SK-N-SH (cell line): ENCODE data around the gene MANF. TPM values are rescaled to one million over a fixed set of nuclear protein-coding genes. Genes with fewer than 3 reads are reported as not detected.

Experiments
- CTCF ChIA-PET: fragments of 300-600, 350-600 bp; formaldehyde crosslinking; extraction: SDS; loops from one replicate; lab custom pipeline; 2021; lab: Yijun Ruan, JAX
- POLR2A ChIA-PET: fragments of 350-600 bp; sonication (Branson Sonifier 250); formaldehyde crosslinking; extraction: SDS; loops from one replicate; lab custom pipeline; 2020; ENCODE audit warnings: antibody characterized with exemption, inconsistent platforms; lab: Yijun Ruan, JAX
- DNase-seq: peaks from one replicate; pipeline ENCODE4 v3.0.0; 2012
- H2AFZ ChIP-seq: fragments of 200-600 bp; sonication (generic); 2 replicates; pipeline ENCODE4 v1.8.1; 2016; ENCODE audit warnings: antibody characterized with exemption, mild to moderate bottlenecking, low read depth
- H3F3A ChIP-seq: fragments of 200-600 bp; sonication (generic); replicated peaks from 2 replicates; pipeline ENCODE3; 2016; ENCODE audit warnings: antibody characterized with exemption, mild to moderate bottlenecking; ENCODE audit not compliant: insufficient read depth
- H3K27ac ChIP-seq, 2 experiments: fragments of 200-500 bp in 1 of 2; fragments of 200-600 bp in 1 of 2; sonication (Bioruptor generic) in 1 of 2; sonication (generic), shearing (Covaris generic) in 1 of 2; 2 replicates each; pipeline versions ENCODE4 v1.5.1 to v1.6.1; 2014 to 2016; ENCODE audit warnings: low read depth in 2 of 2, inconsistent platforms in 1 of 2, low read length in 1 of 2, mild to moderate bottlenecking in 1 of 2, mixed read lengths in 1 of 2
- H3K27me3 ChIP-seq: fragments of 200-600 bp; sonication (generic), shearing (Covaris generic); 2 replicates; pipeline ENCODE4 v1.6.1; 2016; ENCODE audit warnings: mixed run types; ENCODE audit not compliant: insufficient read depth
- H3K36me3 ChIP-seq, 2 experiments: fragments of 200-500 bp in 1 of 2; fragments of 200-600 bp in 1 of 2; sonication (Bioruptor generic) in 1 of 2; sonication (generic) in 1 of 2; replicated peaks in 1 of 2; 2 replicates each; pipeline versions ENCODE3 to v1.5.1; 2014 to 2016; ENCODE audit warnings: low read length in 1 of 2, mild to moderate bottlenecking in 1 of 2; ENCODE audit not compliant: insufficient read depth in 2 of 2, control insufficient read depth in 1 of 2
- H3K4me1 ChIP-seq, 2 experiments: fragments of 200-500 bp in 1 of 2; fragments of 200-600 bp in 1 of 2; sonication (Bioruptor generic) in 1 of 2; sonication (generic), shearing (Covaris generic) in 1 of 2; 2 replicates each; pipeline versions ENCODE4 v1.5.1 to v1.6.1; 2014 to 2016; ENCODE audit warnings: low read depth in 1 of 2, low read length in 1 of 2, mixed run types in 1 of 2; ENCODE audit not compliant: insufficient read depth in 2 of 2, control insufficient read depth in 1 of 2
- H3K4me2 ChIP-seq: fragments of 200-600 bp; sonication (generic), shearing (Covaris generic); 2 replicates; pipeline ENCODE4 v1.6.1; 2017; ENCODE audit warnings: mixed run types
- H3K4me3 ChIP-seq, 2 experiments: fragments of 200-500 bp in 1 of 2; fragments of 200-600 bp in 1 of 2; sonication (Bioruptor generic) in 1 of 2; sonication (generic), shearing (Covaris generic) in 1 of 2; 2 replicates each; pipeline versions ENCODE4 v1.5.1 to v1.8.1; 2014 to 2016; ENCODE audit warnings: low read depth in 2 of 2, inconsistent platforms in 1 of 2, low read length in 1 of 2, mild to moderate bottlenecking in 1 of 2, mixed read lengths in 1 of 2, moderate library complexity in 1 of 2
- H3K79me2 ChIP-seq: fragments of 200-600 bp; sonication (generic); 2 replicates; pipeline ENCODE4 v1.8.1; 2017; ENCODE audit warnings: mild to moderate bottlenecking; ENCODE audit not compliant: insufficient read depth
- H3K9ac ChIP-seq: fragments of 200-600 bp; sonication (generic); 2 replicates; pipeline ENCODE4 v1.6.1; 2017; ENCODE audit warnings: mixed run types
- H3K9me2 ChIP-seq: fragments of 200-600 bp; sonication (generic); 2 replicates; pipeline ENCODE4 v1.6.1; 2017; ENCODE audit warnings: mixed run types
- H3K9me3 ChIP-seq: fragments of 200-600 bp; sonication (generic); 2 replicates; pipeline ENCODE4 v1.6.1; 2017; ENCODE audit warnings: mixed run types, mild to moderate bottlenecking, moderate library complexity
- H4K20me1 ChIP-seq: fragments of 200-600 bp; sonication (generic); 2 replicates; pipeline ENCODE4 v1.6.1; 2017; ENCODE audit warnings: mild to moderate bottlenecking, mixed run types; ENCODE audit not compliant: insufficient read depth
- CHD2 ChIP-seq: fragments of 150-350 bp; IDR thresholded peaks from 2 replicates; pipeline ENCODE4 v1.6.1; 2018; ENCODE audit warnings: low read length; ENCODE audit not compliant: partially characterized antibody
- CTCF ChIP-seq: fragments of 200-600 bp; sonication (generic); IDR thresholded peaks from 2 replicates; pipeline ENCODE4 v1.6.1; 2017; ENCODE audit warnings: antibody characterized with exemption, mild to moderate bottlenecking, moderate library complexity
- ELF1 ChIP-seq: IDR thresholded peaks from 2 replicates; pipeline ENCODE4 v1.4.0; 2012
- EZH2phosphoT487 ChIP-seq: fragments of 200-600 bp; sonication (generic); IDR thresholded peaks from 2 replicates; pipeline ENCODE4 v1.6.1; 2017; ENCODE audit warnings: low read depth, mixed run types, mild to moderate bottlenecking, antibody characterized with exemption, moderate library complexity, borderline replicate concordance
- FOSL2 ChIP-seq: IDR thresholded peaks from 2 replicates; pipeline ENCODE4 v1.4.0; 2012; ENCODE audit warnings: low read depth, mild to moderate bottlenecking, moderate library complexity, borderline replicate concordance
- FOXJ3 ChIP-seq: sonication (generic); formaldehyde crosslinking; IDR thresholded peaks from 2 replicates; pipeline ENCODE4 v1.5.1; 2020; ENCODE audit warnings: mild to moderate bottlenecking, missing genetic modification reagents
- GABPA ChIP-seq: IDR thresholded peaks from 2 replicates; pipeline ENCODE4 v1.4.0; 2012; ENCODE audit warnings: low read depth, mild to moderate bottlenecking
- IRF3 ChIP-seq: fragments of 150-350 bp; IDR thresholded peaks from 2 replicates; pipeline ENCODE4 v1.6.1; 2016; ENCODE audit warnings: mild to moderate bottlenecking, low read depth, low read length
- JUND ChIP-seq: IDR thresholded peaks from 2 replicates; pipeline ENCODE4 v1.4.0; 2012
- MEF2A ChIP-seq: IDR thresholded peaks from 2 replicates; pipeline ENCODE4 v1.4.0; 2012; ENCODE audit warnings: low read depth, borderline replicate concordance
- NRF1 ChIP-seq: IDR thresholded peaks from 2 replicates; pipeline ENCODE4 v1.6.1; 2012; ENCODE audit warnings: low read depth, mild to moderate bottlenecking, low read length
- POLR2AphosphoS5 ChIP-seq: IDR thresholded peaks from 2 replicates; pipeline ENCODE4 v1.6.1; 2012; ENCODE audit warnings: low read depth, low read length
- RFX5 ChIP-seq: IDR thresholded peaks from 2 replicates; pipeline ENCODE4 v1.6.1; 2012; ENCODE audit warnings: mild to moderate bottlenecking, improper control_type of control experiment, low read length
- SMC3 ChIP-seq: IDR thresholded peaks from 2 replicates; pipeline ENCODE4 v1.6.1; 2012; ENCODE audit warnings: low read depth, low read length, improper control_type of control experiment
- TAF1 ChIP-seq: IDR thresholded peaks from 2 replicates; pipeline ENCODE4 v1.6.1; 2012; ENCODE audit warnings: low read depth, mild to moderate bottlenecking, low read length, moderate library complexity, borderline replicate concordance
- TEAD4 ChIP-seq: IDR thresholded peaks from 2 replicates; pipeline ENCODE4 v1.4.0; 2012; ENCODE audit warnings: mild to moderate bottlenecking, borderline replicate concordance; ENCODE audit not compliant: insufficient read depth
- USF1 ChIP-seq: IDR thresholded peaks from 2 replicates; pipeline ENCODE4 v1.4.0; 2012; ENCODE audit warnings: low read depth, borderline replicate concordance
- YY1 ChIP-seq: IDR thresholded peaks from 2 replicates; pipeline ENCODE4 v1.4.0; 2012; ENCODE audit warnings: low read depth, mild to moderate bottlenecking
- ZBTB33 ChIP-seq: IDR thresholded peaks from 2 replicates; pipeline ENCODE4 v1.4.0; 2012; ENCODE audit warnings: low read depth, borderline replicate concordance
- WGBS: methylation state at CpG from one replicate; pipeline ENCODE4 v1.1.6; 2017; ENCODE audit warnings: low lambda C conversion rate; 5-methylcytosine and 5-hydroxymethylcytosine counted together
- polyA plus RNA-seq, 3 experiments: library from polyadenylated mRNA; depleted of rRNA; stranded (reverse); fragments of >200 nt; gene quantifications; 2 replicates each; pipeline ENCODE4 v1.2.3, GENCODE V29; 2012

MANF gene
- polyA plus RNA-seq, 1 of the 3 experiments (the other 2 are of a cell fraction), result 121 TPM

GRCh38 chr3:51336261-51336660 is 48.8 kb upstream of the MANF start:
- Histone ChIP-seq H3K79me2 (no peaks in the 10 kb centered on the region), H2AFZ (no peak overlapping the region), H3K4me2 (no peak overlapping the region), H3K9me3 (no peaks in the 10 kb centered on the region), H3K9ac (no peak overlapping the region), H3F3A (peaks cover 9% of the 10 kb centered on the region), H3K4me3 (no peak overlapping the region), H3K4me1 (peaks cover 0 to 15% of the 10 kb centered on the region in 2 experiments; a peak in 2 of 4 replicates), H3K27ac (no peak overlapping the region), H3K9me2 (no peaks in the 10 kb centered on the region), H3K36me3 (no peaks in the 10 kb centered on the region), H3K27me3 (no peaks in the 10 kb centered on the region; the same call in 1 of the 2 replicates), H4K20me1 (no peaks in the 10 kb centered on the region)
- ChIA-PET CTCF (interaction anchor here (1.1 kb wide), 1 partner anchor 20 kb away, joined by 3 read pairs; no protein-coding TSS in a partner anchor), POLR2A (no interaction called here)
- WGBS, result 60% methylated on average over 1 of the region's 1 CpG
- TF ChIP-seq NRF1 (no peak), CTCF (no peak), ELF1 (no peak), USF1 (no peak), TAF1 (no peak), EZH2phosphoT487 (no peak), SMC3 (no peak), CHD2 (no peak), YY1 (no peak), MEF2A (no peak), ZBTB33 (no peak)
- DNase-seq, result no peak

- H3K4me2 ChIP-seq, result no peak overlapping the region
- DNase-seq, result no peak
- no peaks in the 10 kb centered on the region for H4K20me1 ChIP-seq
- H3K9me3 ChIP-seq, result no peaks in the 10 kb centered on the region
- no peak overlapping the region for H3K9ac ChIP-seq
- H3K27me3 ChIP-seq, result no peaks in the 10 kb centered on the region; the same call in 1 of the 2 replicates
- no peaks in the 10 kb centered on the region for H3K36me3 ChIP-seq
- H2AFZ ChIP-seq, result no peak overlapping the region
- ChIA-PET CTCF (interaction anchor here (1.1 to 1.2 kb wide), 2 partner anchors 19 to 24 kb away, joined by 3 read pairs; no protein-coding TSS in a partner anchor), POLR2A (no interaction called here)
- WGBS, result 30% methylated on average over 1 of the region's 1 CpG
- H3K9me2 ChIP-seq, result no peaks in the 10 kb centered on the region
- H3K4me1 ChIP-seq, result peaks cover 0 to 15% of the 10 kb centered on the region in 2 experiments; a peak in 2 of 4 replicates
- TF ChIP-seq JUND, result no peak
- no peak for TF ChIP-seq FOXJ3 (CRISPR knock-in tag)
- no peak for TF ChIP-seq USF1
- no peak for TF ChIP-seq FOSL2
- TF ChIP-seq GABPA, result no peak
- no peak for TF ChIP-seq YY1
- TF ChIP-seq IRF3, result no peak
- TF ChIP-seq EZH2phosphoT487, result no peak
- TF ChIP-seq TEAD4, result no peak
- no peak for TF ChIP-seq RFX5
- TF ChIP-seq POLR2AphosphoS5, result no peak
- no peak overlapping the region for H3K4me3 ChIP-seq
- no peak overlapping the region for H3K27ac ChIP-seq
- no peaks in the 10 kb centered on the region for H3K79me2 ChIP-seq
- peaks cover 9% of the 10 kb centered on the region for H3F3A ChIP-seq
Measured at GRCh38 chr3:51337666-51338065, 47.4 kb upstream of the MANF start.
